Type B pancreatic cell (in vitro differentiated cells): Measurements from ENCODE around the gene CDYL2. TPM values are rescaled to one million over a fixed set of nuclear protein-coding genes. Genes with fewer than 3 reads are reported as not detected.

Experiments
- DNase-seq: peaks from one replicate; pipeline ENCODE4 v3.0.0; 2021; ENCODE audit warnings: mixed read lengths; ENCODE audit not compliant: unreplicated experiment; ENCODE audit errors: extremely low spot score
- H3K27ac Mint-ChIP-seq: 2 replicates; pipeline ENCODE4 v1.8.0; 2021; ENCODE audit warnings: mild to moderate bottlenecking, mixed read lengths
- H3K27me3 Mint-ChIP-seq: 2 replicates; pipeline ENCODE4 v1.8.0; 2021; ENCODE audit warnings: mixed read lengths
- H3K36me3 Mint-ChIP-seq: 2 replicates; pipeline ENCODE4 v1.8.0; 2021; ENCODE audit warnings: mixed read lengths
- H3K4me1 Mint-ChIP-seq: one replicate; pipeline ENCODE4 v1.8.0; 2021; ENCODE audit warnings: mixed read lengths; ENCODE audit not compliant: unreplicated experiment
- H3K4me3 Mint-ChIP-seq: 2 replicates; pipeline ENCODE4 v1.8.0; 2021; ENCODE audit warnings: mild to moderate bottlenecking, mixed read lengths
- H3K9me3 Mint-ChIP-seq: 2 replicates; pipeline ENCODE4 v1.8.0; 2021; ENCODE audit warnings: mixed read lengths
- total RNA-seq: library from RNA; stranded (reverse); gene quantifications from 2 replicates; pipeline ENCODE4 v1.2.1, GENCODE V29; 2021; ENCODE audit warnings: low replicate concordance
- TF ChIP-seq, protein P1 (sequence below): fragments of 200-600 bp; sonication (generic); conservative IDR thresholded peaks from 2 replicates; pipeline ENCODE4 v1.5.0; 2021; ENCODE audit warnings: antibody characterized with exemption, mild to moderate bottlenecking

CDYL2 gene
- total RNA-seq, 1 donor from 2014 or later, result 8.2 TPM

GRCh38 chr16:80620736-80621605, 183.4 kb downstream of the CDYL2 start:
- TF ChIP-seq, protein P1, sequence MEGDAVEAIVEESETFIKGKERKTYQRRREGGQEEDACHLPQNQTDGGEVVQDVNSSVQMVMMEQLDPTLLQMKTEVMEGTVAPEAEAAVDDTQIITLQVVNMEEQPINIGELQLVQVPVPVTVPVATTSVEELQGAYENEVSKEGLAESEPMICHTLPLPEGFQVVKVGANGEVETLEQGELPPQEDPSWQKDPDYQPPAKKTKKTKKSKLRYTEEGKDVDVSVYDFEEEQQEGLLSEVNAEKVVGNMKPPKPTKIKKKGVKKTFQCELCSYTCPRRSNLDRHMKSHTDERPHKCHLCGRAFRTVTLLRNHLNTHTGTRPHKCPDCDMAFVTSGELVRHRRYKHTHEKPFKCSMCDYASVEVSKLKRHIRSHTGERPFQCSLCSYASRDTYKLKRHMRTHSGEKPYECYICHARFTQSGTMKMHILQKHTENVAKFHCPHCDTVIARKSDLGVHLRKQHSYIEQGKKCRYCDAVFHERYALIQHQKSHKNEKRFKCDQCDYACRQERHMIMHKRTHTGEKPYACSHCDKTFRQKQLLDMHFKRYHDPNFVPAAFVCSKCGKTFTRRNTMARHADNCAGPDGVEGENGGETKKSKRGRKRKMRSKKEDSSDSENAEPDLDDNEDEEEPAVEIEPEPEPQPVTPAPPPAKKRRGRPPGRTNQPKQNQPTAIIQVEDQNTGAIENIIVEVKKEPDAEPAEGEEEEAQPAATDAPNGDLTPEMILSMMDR, result no peak
- H3K4me3 Mint-ChIP-seq, result no peak overlapping the region
- no peak for DNase-seq
- peaks cover 1% of the 10 kb centered on the region for H3K4me1 Mint-ChIP-seq
- no peaks in the 10 kb centered on the region for H3K36me3 Mint-ChIP-seq
- H3K27me3 Mint-ChIP-seq, result no peaks in the 10 kb centered on the region
- H3K27ac Mint-ChIP-seq, result no peak overlapping the region
- peaks cover 5% of the 10 kb centered on the region for H3K9me3 Mint-ChIP-seq

DNA sequence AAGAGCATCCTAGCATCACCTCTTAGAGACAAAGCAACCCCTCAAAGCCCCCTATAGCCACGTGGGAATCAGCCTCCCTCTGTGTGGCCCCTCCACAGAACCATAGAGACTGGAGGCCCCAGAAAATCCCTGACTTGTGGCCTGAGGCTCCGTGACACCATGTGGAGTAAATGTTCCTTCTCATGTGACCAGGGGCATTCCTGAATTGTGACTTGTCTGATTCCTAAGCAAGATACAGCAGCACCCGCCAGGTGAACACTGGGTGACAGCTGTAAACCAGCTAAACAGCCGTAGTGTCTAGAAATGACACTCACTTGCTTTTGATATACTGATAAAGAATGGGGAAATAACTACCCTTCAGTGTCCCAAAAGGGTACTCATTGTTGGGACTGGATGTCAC, 184.6 kb downstream of the CDYL2 start:
- H3K9me3 Mint-ChIP-seq, result peaks cover 5% of the 10 kb centered on the region
- no peaks in the 10 kb centered on the region for H3K36me3 Mint-ChIP-seq
- H3K27ac Mint-ChIP-seq, result no peak overlapping the region
- peaks cover 8% of the 10 kb centered on the region for H3K4me1 Mint-ChIP-seq
- TF ChIP-seq, protein P1, result no peak
- H3K4me3 Mint-ChIP-seq, result no peak overlapping the region
- no peak for DNase-seq
- no peaks in the 10 kb centered on the region for H3K27me3 Mint-ChIP-seq

- Mint-ChIP-seq H3K36me3 (no peaks in the 10 kb centered on the region), H3K9me3 (peaks cover 2% of the 10 kb centered on the region), H3K4me1 (peaks cover 10% of the 10 kb centered on the region), H3K27me3 (no peaks in the 10 kb centered on the region), H3K27ac (no peak overlapping the region), H3K4me3 (no peak overlapping the region)
- no peak for DNase-seq
- TF ChIP-seq, protein P1, result no peak
Observed at GRCh38 chr16:80618862-80619648, 185.3 kb downstream of the CDYL2 start.

- Mint-ChIP-seq H3K36me3 (no peaks in the 10 kb centered on the region), H3K4me1 (peaks cover 11% of the 10 kb centered on the region), H3K4me3 (no peak overlapping the region), H3K27me3 (no peaks in the 10 kb centered on the region), H3K9me3 (peaks cover 6% of the 10 kb centered on the region), H3K27ac (no peak overlapping the region)
- TF ChIP-seq, protein P1, result no peak
- no peak for DNase-seq
Observed at GRCh38 chr16:80616362-80616761, 188.0 kb downstream of the CDYL2 start.

- TF ChIP-seq, protein P1, result no peak
- H3K4me3 Mint-ChIP-seq, result no peak overlapping the region
- DNase-seq, result no peak
- H3K27ac Mint-ChIP-seq, result no peak overlapping the region
- peaks cover 11% of the 10 kb centered on the region for H3K4me1 Mint-ChIP-seq
- no peaks in the 10 kb centered on the region for H3K36me3 Mint-ChIP-seq
- peaks cover 6% of the 10 kb centered on the region for H3K9me3 Mint-ChIP-seq
- no peaks in the 10 kb centered on the region for H3K27me3 Mint-ChIP-seq
Observed at GRCh38 chr16:80615735-80616134, 188.7 kb downstream of the CDYL2 start.
